ENCODE measurements around the gene ZNF44. TPM values are rescaled to one million over a fixed set of nuclear protein-coding genes. Genes with fewer than 3 reads are reported as not detected.

ZNF44 gene
- total RNA-seq, 2 experiments from 2014 or later: 15.5 to 15.7 TPM

- H3K36me3 Mint-ChIP-seq (ENCODE audit: low read depth): peaks cover 70% of the 10 kb centered on the region
- peak overlapping the region; percentile 82 for H3K27ac Mint-ChIP-seq
- POLR2A ChIA-PET: no interaction called here
- H3K4me1 Mint-ChIP-seq: peaks cover 36% of the 10 kb centered on the region
- DNase-seq: no peak
- H3K27me3 Mint-ChIP-seq: no peaks in the 10 kb centered on the region
- peaks cover 31% of the 10 kb centered on the region for H3K9me3 Mint-ChIP-seq
- no peak overlapping the region for H3K4me3 Mint-ChIP-seq
- CTCF ChIA-PET: no interaction called here
Observed at GRCh38 chr19:12287958-12288500, 6.7 kb downstream of the ZNF44 start.

GRCh38 chr19:12284631-12285030 lies 10.1 kb downstream of the ZNF44 start:
- peaks cover 21% of the 10 kb centered on the region for H3K4me1 Mint-ChIP-seq
- ChIA-PET POLR2A (no interaction called here), CTCF (no interaction called here)
- H3K36me3 Mint-ChIP-seq (ENCODE audit: low read depth): peaks cover 75% of the 10 kb centered on the region
- peaks cover 40% of the 10 kb centered on the region for H3K9me3 Mint-ChIP-seq
- H3K4me3 Mint-ChIP-seq: no peak overlapping the region
- no peaks in the 10 kb centered on the region for H3K27me3 Mint-ChIP-seq
- no peak for DNase-seq
- no peak overlapping the region for H3K27ac Mint-ChIP-seq

GRCh38 chr19:12284226-12284625 lies 10.5 kb downstream of the ZNF44 start:
- POLR2A ChIA-PET: no interaction called here
- Mint-ChIP-seq H3K9me3 (peaks cover 42% of the 10 kb centered on the region), H3K4me1 (peaks cover 16% of the 10 kb centered on the region), H3K27me3 (no peaks in the 10 kb centered on the region), H3K27ac (no peak overlapping the region), H3K36me3 (ENCODE audit: low read depth) (peaks cover 75% of the 10 kb centered on the region), H3K4me3 (no peak overlapping the region)
- no peak for DNase-seq
- CTCF ChIA-PET: interaction anchor here (1.1 to 1.3 kb wide), 2 partner anchors 10 to 267 kb away, joined by 5 to 6 read pairs; no protein-coding TSS in a partner anchor

GRCh38 chr19:12278713-12279112 lies 16.0 kb downstream of the ZNF44 start:
- Mint-ChIP-seq H3K4me1 (peaks cover 4% of the 10 kb centered on the region), H3K9me3 (peaks cover 58% of the 10 kb centered on the region), H3K36me3 (ENCODE audit: low read depth) (peaks cover 82% of the 10 kb centered on the region), H3K4me3 (no peak overlapping the region), H3K27ac (no peak overlapping the region), H3K27me3 (no peaks in the 10 kb centered on the region)
- CTCF ChIA-PET: interaction anchor here (0.5 kb wide), 1 partner anchor 9 kb away, joined by 3 read pairs; no protein-coding TSS in a partner anchor
- no peak for DNase-seq
- POLR2A ChIA-PET: no interaction called here

- H3K27ac Mint-ChIP-seq: no peak overlapping the region
- peaks cover 67% of the 10 kb centered on the region for H3K9me3 Mint-ChIP-seq
- no peaks in the 10 kb centered on the region for H3K4me1 Mint-ChIP-seq
- no peaks in the 10 kb centered on the region for H3K27me3 Mint-ChIP-seq
- no peak overlapping the region for H3K4me3 Mint-ChIP-seq
- ChIA-PET POLR2A (no interaction called here), CTCF (interaction anchor here (0.6 kb wide), 1 partner anchor 21 kb away, joined by 3 read pairs; no protein-coding TSS in a partner anchor)
- H3K36me3 Mint-ChIP-seq (ENCODE audit: low read depth): peaks cover 79% of the 10 kb centered on the region
- DNase-seq: no peak
Observed at GRCh38 chr19:12272980-12273901, 21.4 kb downstream of the ZNF44 start.

GRCh38 chr19:12272386-12272785 lies 22.3 kb downstream of the ZNF44 start:
- ChIA-PET POLR2A (no interaction called here), CTCF (interaction anchor here (0.7 kb wide), 1 partner anchor 420 kb away, joined by 3 read pairs; no protein-coding TSS in a partner anchor)
- Mint-ChIP-seq H3K4me3 (no peak overlapping the region), H3K4me1 (no peaks in the 10 kb centered on the region), H3K27me3 (no peaks in the 10 kb centered on the region), H3K36me3 (ENCODE audit: low read depth) (peaks cover 73% of the 10 kb centered on the region), H3K9me3 (peaks cover 67% of the 10 kb centered on the region), H3K27ac (no peak overlapping the region)
- no peak for DNase-seq

- peak overlapping the region; percentile 27 for H3K27ac Mint-ChIP-seq
- peaks cover 59% of the 10 kb centered on the region for H3K9me3 Mint-ChIP-seq
- no peaks in the 10 kb centered on the region for H3K27me3 Mint-ChIP-seq
- POLR2A ChIA-PET: no interaction called here
- CTCF ChIA-PET: interaction anchor here (0.6 kb wide), 1 partner anchor 201 kb away, joined by 4 read pairs; no protein-coding TSS in a partner anchor
- H3K4me3 Mint-ChIP-seq: no peak overlapping the region
- H3K4me1 Mint-ChIP-seq: no peaks in the 10 kb centered on the region
- DNase-seq: no peak
- H3K36me3 Mint-ChIP-seq (ENCODE audit: low read depth): peaks cover 58% of the 10 kb centered on the region
Observed at GRCh38 chr19:12270854-12271253, 23.8 kb downstream of the ZNF44 start.

- CTCF ChIA-PET: no interaction called here
- no peaks in the 10 kb centered on the region for H3K27me3 Mint-ChIP-seq
- H3K27ac Mint-ChIP-seq: no peak overlapping the region
- peaks cover 19% of the 10 kb centered on the region for H3K36me3 Mint-ChIP-seq (ENCODE audit: low read depth)
- H3K4me1 Mint-ChIP-seq: no peaks in the 10 kb centered on the region
- no peak for DNase-seq
- H3K4me3 Mint-ChIP-seq: no peak overlapping the region
- H3K9me3 Mint-ChIP-seq: peaks cover 46% of the 10 kb centered on the region
- POLR2A ChIA-PET: no interaction called here
Observed at GRCh38 chr19:12265921-12266704, 28.6 kb downstream of the ZNF44 start.

GRCh38 chr19:12261554-12261953 lies 33.1 kb downstream of the ZNF44 start:
- Mint-ChIP-seq H3K9me3 (peaks cover 43% of the 10 kb centered on the region), H3K27ac (no peak overlapping the region), H3K36me3 (ENCODE audit: low read depth) (peaks cover 1% of the 10 kb centered on the region), H3K4me1 (no peaks in the 10 kb centered on the region), H3K4me3 (no peak overlapping the region), H3K27me3 (no peaks in the 10 kb centered on the region)
- no peak for DNase-seq
- CTCF ChIA-PET: interaction anchor here (0.6 kb wide), 1 partner anchor 70 kb away, joined by 3 read pairs; no protein-coding TSS in a partner anchor
- POLR2A ChIA-PET: no interaction called here

GRCh38 chr19:12260861-12261260 lies 33.8 kb downstream of the ZNF44 start:
- no peaks in the 10 kb centered on the region for H3K4me1 Mint-ChIP-seq
- peaks cover 46% of the 10 kb centered on the region for H3K9me3 Mint-ChIP-seq
- ChIA-PET CTCF (no interaction called here), POLR2A (no interaction called here)
- H3K27me3 Mint-ChIP-seq: no peaks in the 10 kb centered on the region
- no peak overlapping the region for H3K4me3 Mint-ChIP-seq
- no peak for DNase-seq
- no peak overlapping the region for H3K27ac Mint-ChIP-seq
- peaks cover 1% of the 10 kb centered on the region for H3K36me3 Mint-ChIP-seq (ENCODE audit: low read depth)

GRCh38 chr19:12260236-12260635 lies 34.4 kb downstream of the ZNF44 start:
- no peak for DNase-seq
- POLR2A ChIA-PET: no interaction called here
- H3K9me3 Mint-ChIP-seq: peaks cover 45% of the 10 kb centered on the region
- no peak overlapping the region for H3K4me3 Mint-ChIP-seq
- no peaks in the 10 kb centered on the region for H3K4me1 Mint-ChIP-seq
- peaks cover 3% of the 10 kb centered on the region for H3K36me3 Mint-ChIP-seq (ENCODE audit: low read depth)
- no peak overlapping the region for H3K27ac Mint-ChIP-seq
- CTCF ChIA-PET: no interaction called here
- no peaks in the 10 kb centered on the region for H3K27me3 Mint-ChIP-seq

- H3K27me3 Mint-ChIP-seq: no peaks in the 10 kb centered on the region
- CTCF ChIA-PET: no interaction called here
- POLR2A ChIA-PET: no interaction called here
- H3K9me3 Mint-ChIP-seq: peaks cover 40% of the 10 kb centered on the region
- no peak overlapping the region for H3K4me3 Mint-ChIP-seq
- H3K27ac Mint-ChIP-seq: no peak overlapping the region
- DNase-seq: no peak
- no peaks in the 10 kb centered on the region for H3K4me1 Mint-ChIP-seq
- peaks cover 9% of the 10 kb centered on the region for H3K36me3 Mint-ChIP-seq (ENCODE audit: low read depth)
Observed at GRCh38 chr19:12255372-12255771, 39.3 kb downstream of the ZNF44 start.
